Mucosa of descending colon (tissue), 3 donors: ENCODE data around the gene POU6F1. TPM values are rescaled to one million over a fixed set of nuclear protein-coding genes. Genes with fewer than 3 reads are reported as not detected.

Source experiments
- ATAC-seq: fragments of 200-7000 bp; cut with Tn5 transposase; one replicate; pipeline ENCODE4 v1.9.1; 2020; ENCODE audit warnings: mild to moderate bottlenecking, moderate library complexity
- DNase-seq, 3 donors: peaks; one replicate each; pipeline ENCODE4 v3.0.0-alpha.2; 2020
- H3K36me3 ChIP-seq: fragments of 200-600 bp; one replicate; pipeline ENCODE4 v1.8.0; 2021; ENCODE audit warnings: low read depth, mild to moderate bottlenecking
- H3K4me1 ChIP-seq: fragments of 200-600 bp; one replicate; pipeline ENCODE4 v1.8.0; 2021; ENCODE audit warnings: low read depth, mild to moderate bottlenecking
- H3K4me3 ChIP-seq: fragments of 200-600 bp; one replicate; pipeline ENCODE4 v1.8.0; 2021; ENCODE audit warnings: mild to moderate bottlenecking
- H3K9me3 ChIP-seq: fragments of 200-600 bp; one replicate; pipeline ENCODE4 v1.8.0; 2021; ENCODE audit warnings: mild to moderate bottlenecking
- intact Hi-C, 2 donors: fragments of 100-400 bp; cut with DNase I in 1 of 2; cut with micrococcal nuclease in 1 of 2; formaldehyde crosslinking; loops; one replicate each; pipeline versions ENCODE4 v1.11.0 to v1.11.1; 2022; cut with DNase I, micrococcal nuclease
- total RNA-seq, 3 donors: library from RNA; stranded (reverse); fragmentation: NEBNext Ultra II Directional in 2 of 3; extraction: Animal tissue kit (Norgen Biotek cat#: 25700) in 2 of 3; gene quantifications; one replicate each; pipeline versions ENCODE4 v1.2.1 to v1.2.4, GENCODE V29; 2021 to 2023
- TF ChIP-seq, protein P1 (sequence below): fragments of 200-600 bp; IDR thresholded peaks from one replicate; pipeline ENCODE4 v1.8.0; 2022; ENCODE audit warnings: antibody characterized with exemption, mild to moderate bottlenecking
- donor health status: DM: no; HTN: no; CAD: no; lungs with moderate emphysema.
- donor health status: DM: no; HTN: no; CAD: no.
- donor health status: DM: no; HTN: yes; CAD: no.

The POU6F1 gene
- total RNA-seq, 3 donors from 2014 or later, result 3.9 to 21.4 (median 5.1) TPM

DNA sequence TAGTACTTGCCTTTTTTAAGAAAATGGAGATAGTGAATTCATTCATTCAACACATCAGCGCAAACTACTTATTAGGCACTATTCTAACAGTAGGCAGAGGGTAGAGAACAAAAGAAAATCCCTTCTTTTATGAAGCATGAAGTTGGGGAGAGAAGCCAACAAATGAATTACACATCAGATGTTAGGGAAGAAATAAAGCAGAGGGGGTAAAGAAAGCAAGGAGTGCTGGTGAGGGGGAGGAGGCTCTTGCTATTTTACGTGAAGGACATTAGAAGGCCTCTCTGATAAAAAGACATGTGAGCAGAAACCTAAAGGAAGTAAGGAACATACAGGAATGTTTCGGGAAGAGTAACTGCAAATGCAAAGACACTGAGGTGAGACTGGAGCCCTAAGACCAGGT is 67.1 kb downstream of the POU6F1 start:
- intact Hi-C loops, result no loop called here

DNA sequence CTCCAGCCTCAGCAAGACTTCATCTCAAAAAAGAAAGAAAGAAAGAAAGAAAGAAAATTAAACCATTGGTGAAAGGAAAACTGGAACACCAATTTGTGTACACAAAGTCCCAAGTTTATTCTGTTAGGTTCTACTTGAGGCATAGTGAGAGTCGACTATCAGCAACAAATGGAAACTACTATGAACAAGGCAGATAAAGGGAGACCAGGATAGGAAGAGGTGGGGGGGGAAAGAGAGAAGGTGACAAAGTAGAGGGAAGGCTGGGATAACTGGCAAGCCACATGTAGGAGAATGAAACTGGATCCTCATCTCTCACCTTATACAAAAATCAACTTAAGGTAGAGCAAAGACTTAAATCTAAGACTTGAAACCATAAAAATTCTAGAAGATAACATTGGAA is 70.6 kb downstream of the POU6F1 start:
- TF ChIP-seq, protein P1, sequence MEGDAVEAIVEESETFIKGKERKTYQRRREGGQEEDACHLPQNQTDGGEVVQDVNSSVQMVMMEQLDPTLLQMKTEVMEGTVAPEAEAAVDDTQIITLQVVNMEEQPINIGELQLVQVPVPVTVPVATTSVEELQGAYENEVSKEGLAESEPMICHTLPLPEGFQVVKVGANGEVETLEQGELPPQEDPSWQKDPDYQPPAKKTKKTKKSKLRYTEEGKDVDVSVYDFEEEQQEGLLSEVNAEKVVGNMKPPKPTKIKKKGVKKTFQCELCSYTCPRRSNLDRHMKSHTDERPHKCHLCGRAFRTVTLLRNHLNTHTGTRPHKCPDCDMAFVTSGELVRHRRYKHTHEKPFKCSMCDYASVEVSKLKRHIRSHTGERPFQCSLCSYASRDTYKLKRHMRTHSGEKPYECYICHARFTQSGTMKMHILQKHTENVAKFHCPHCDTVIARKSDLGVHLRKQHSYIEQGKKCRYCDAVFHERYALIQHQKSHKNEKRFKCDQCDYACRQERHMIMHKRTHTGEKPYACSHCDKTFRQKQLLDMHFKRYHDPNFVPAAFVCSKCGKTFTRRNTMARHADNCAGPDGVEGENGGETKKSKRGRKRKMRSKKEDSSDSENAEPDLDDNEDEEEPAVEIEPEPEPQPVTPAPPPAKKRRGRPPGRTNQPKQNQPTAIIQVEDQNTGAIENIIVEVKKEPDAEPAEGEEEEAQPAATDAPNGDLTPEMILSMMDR, result no peak
- H3K9me3 ChIP-seq, result no peaks in the 10 kb centered on the region
- intact Hi-C loops, result no loop called here

More for the DNA sequence above, 67.1 kb downstream of the POU6F1 start:
- no peaks in the 10 kb centered on the region for H3K9me3 ChIP-seq
- TF ChIP-seq, protein P1, result no peak
- ATAC-seq, result no peak
- no peaks in the 10 kb centered on the region for H3K36me3 ChIP-seq
- DNase-seq, result no peak
- H3K4me1 ChIP-seq, result no peaks in the 10 kb centered on the region
- H3K4me3 ChIP-seq, result no peak overlapping the region

DNA sequence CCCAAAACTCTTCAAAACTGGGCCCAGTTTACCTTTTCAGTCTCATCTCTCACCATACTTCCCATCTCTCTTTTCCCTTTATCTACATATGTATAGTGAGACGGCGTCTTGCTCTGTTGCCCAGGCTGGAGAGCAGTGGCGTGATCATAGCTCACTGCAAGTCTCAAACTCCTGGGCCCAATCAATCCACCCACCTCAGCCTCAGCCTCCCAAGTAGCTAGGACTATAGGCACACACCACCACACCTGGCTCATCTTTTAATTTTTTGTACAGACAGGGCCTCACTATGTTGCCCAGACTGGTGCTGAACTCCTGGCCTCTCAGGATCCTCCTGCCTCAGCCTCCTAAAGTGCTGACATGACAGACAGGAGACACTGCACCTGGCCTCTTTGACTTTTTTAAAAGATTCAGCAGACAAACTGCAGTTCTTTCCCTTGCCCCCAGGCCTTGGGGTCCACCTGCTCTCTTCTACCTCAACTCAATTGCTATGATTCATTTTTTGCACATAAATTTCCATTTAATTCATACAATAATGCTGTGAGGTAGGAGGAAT is 78.5 kb downstream of the POU6F1 start:
- DNase-seq (no peak), ATAC-seq (no peak)
- Histone ChIP-seq H3K4me3 (no peak overlapping the region), H3K4me1 (no peaks in the 10 kb centered on the region), H3K36me3 (no peaks in the 10 kb centered on the region), H3K9me3 (no peaks in the 10 kb centered on the region)
- TF ChIP-seq, protein P1, result no peak
- intact Hi-C loops, result no loop called here

More for the DNA sequence above, 70.6 kb downstream of the POU6F1 start:
- ATAC-seq, result no peak
- no peaks in the 10 kb centered on the region for H3K4me1 ChIP-seq
- H3K4me3 ChIP-seq, result no peak overlapping the region
- H3K36me3 ChIP-seq, result no peaks in the 10 kb centered on the region
- no peak for DNase-seq

Other genes with a start within 250 kb of the POU6F1 start
- 10 to 100 TPM; 32.3 to 48.9 (median 43.0) TPM for gene SLC11A2, start 191.7 kb downstream of the POU6F1 start, total RNA-seq
- gene LETMD1, start 169.7 kb downstream of the POU6F1 start, total RNA-seq, result 10 to 100 TPM; 67.4 to 74.2 (median 72.7) TPM
- gene CSRNP2, start 134.5 kb downstream of the POU6F1 start, total RNA-seq, result 10 to 100 TPM; 16.8 to 29.5 (median 16.9) TPM
- gene TFCP2, start 44.9 kb downstream of the POU6F1 start, total RNA-seq, result 10 to 100 TPM; 28.3 to 31.4 (median 28.4) TPM
- 100 to 1,000 TPM; 211 to 334 (median 329) TPM for gene DAZAP2, start 20.8 kb upstream of the POU6F1 start, total RNA-seq
- 10 to 100 TPM; 35.0 to 88.6 (median 85.6) TPM for gene SMAGP, start 52.4 kb upstream of the POU6F1 start, total RNA-seq
- 1 to 10 TPM; 5.6 to 9.8 (median 7.3) TPM for gene BIN2, start 106.1 kb upstream of the POU6F1 start, total RNA-seq
- not detected for gene CELA1, start 128.6 kb upstream of the POU6F1 start, total RNA-seq
- gene GALNT6, start 173.3 kb upstream of the POU6F1 start, total RNA-seq, result 10 to 100 TPM; 10.7 to 20.6 (median 17.9) TPM
- 1 to 10 TPM in 2 of 3 donors, under 1 TPM in 1; 0.84 to 1.8 (median 1.5) TPM for gene SLC4A8, start 206.8 kb upstream of the POU6F1 start, total RNA-seq